H54 (cell line): ENCODE results near the gene PTPRO.

ENCODE experiments used
- DNase-seq: peaks from one replicate; pipeline ENCODE4 v3.0.0; 2011; ENCODE audit warnings: low spot score, mixed read lengths; ENCODE audit not compliant: insufficient read length
- FAIRE-seq: peaks from 3 replicates; lab custom pipeline; 2011; peaks lifted over from hg19 to GRCh38; lab: Jason Lieb, UNC
- POLR2A ChIP-seq: IDR thresholded peaks from 2 replicates; pipeline ENCODE4 v1.6.1; 2011; ENCODE audit warnings: low read depth, mild to moderate bottlenecking, low read length

The PTPRO gene

GRCh38 chr12:15389561-15389960 lies 67.3 kb downstream of the PTPRO start:
- TF ChIP-seq POLR2A: no peak
- FAIRE-seq (no peak), DNase-seq (no peak)

- DNase-seq: no peak
- FAIRE-seq: no peak
- no peak for TF ChIP-seq POLR2A
Observed at GRCh38 chr12:15393037-15393436, 70.7 kb downstream of the PTPRO start.

- FAIRE-seq: no peak
- DNase-seq: no peak
- TF ChIP-seq POLR2A: no peak
Observed at GRCh38 chr12:15393995-15394394, 71.7 kb downstream of the PTPRO start.

GRCh38 chr12:15404485-15404884 lies 82.2 kb downstream of the PTPRO start:
- TF ChIP-seq POLR2A: no peak
- DNase-seq: no peak
- no peak for FAIRE-seq

GRCh38 chr12:15405606-15406005 lies 83.3 kb downstream of the PTPRO start:
- FAIRE-seq (no peak), DNase-seq (no peak)
- no peak for TF ChIP-seq POLR2A

- FAIRE-seq (no peak), DNase-seq (no peak)
- TF ChIP-seq POLR2A: no peak
Observed at GRCh38 chr12:15407025-15407424, 84.7 kb downstream of the PTPRO start.

- no peak for TF ChIP-seq POLR2A
- no peak for FAIRE-seq
- DNase-seq: no peak
Observed at GRCh38 chr12:15411842-15412241, 89.5 kb downstream of the PTPRO start.

GRCh38 chr12:15417691-15418090 lies 95.4 kb downstream of the PTPRO start:
- no peak for TF ChIP-seq POLR2A
- FAIRE-seq (no peak), DNase-seq (no peak)

- DNase-seq (no peak), FAIRE-seq (no peak)
- no peak for TF ChIP-seq POLR2A
Observed at GRCh38 chr12:15423629-15424028, 101.3 kb downstream of the PTPRO start.

GRCh38 chr12:15427913-15428312 lies 105.6 kb downstream of the PTPRO start:
- TF ChIP-seq POLR2A: no peak

GRCh38 chr12:15428632-15429031 lies 106.3 kb downstream of the PTPRO start:
- no peak for TF ChIP-seq POLR2A
- DNase-seq (no peak), FAIRE-seq (no peak)

More at GRCh38 chr12:15427913-15428312, 105.6 kb downstream of the PTPRO start:
- DNase-seq (no peak), FAIRE-seq (no peak)

GRCh38 chr12:15429262-15429661 lies 107.0 kb downstream of the PTPRO start:
- FAIRE-seq: no peak
- no peak for TF ChIP-seq POLR2A
- DNase-seq: no peak

- no peak for FAIRE-seq
- no peak for DNase-seq
- no peak for TF ChIP-seq POLR2A
Observed at GRCh38 chr12:15435597-15435996, 113.3 kb downstream of the PTPRO start.

GRCh38 chr12:15439459-15439858 lies 117.2 kb downstream of the PTPRO start:
- no peak for DNase-seq
- TF ChIP-seq POLR2A: no peak
- no peak for FAIRE-seq

GRCh38 chr12:15443050-15443449 lies 120.7 kb downstream of the PTPRO start:
- DNase-seq: no peak
- TF ChIP-seq POLR2A: no peak
- FAIRE-seq: no peak

- TF ChIP-seq POLR2A: no peak
- no peak for FAIRE-seq
Observed at GRCh38 chr12:15443611-15444010, 121.3 kb downstream of the PTPRO start.

More at GRCh38 chr12:15443611-15444010, 121.3 kb downstream of the PTPRO start:
- DNase-seq: no peak
